ENCODE measurements around the gene CAPRIN1.
A peak's percentile ranks its signal among the peaks of the same experiment; 100 is the strongest.
"Not testable (repeated sequence)": the region's sequence is repeated elsewhere in the genome, so short reads cannot be mapped to it uniquely, and the experiment has no call there.

CAPRIN1 gene

GRCh38 chr11:34084637-34085036 is 33.1 kb downstream of the CAPRIN1 start:
- no peak for DNase-seq

DNA sequence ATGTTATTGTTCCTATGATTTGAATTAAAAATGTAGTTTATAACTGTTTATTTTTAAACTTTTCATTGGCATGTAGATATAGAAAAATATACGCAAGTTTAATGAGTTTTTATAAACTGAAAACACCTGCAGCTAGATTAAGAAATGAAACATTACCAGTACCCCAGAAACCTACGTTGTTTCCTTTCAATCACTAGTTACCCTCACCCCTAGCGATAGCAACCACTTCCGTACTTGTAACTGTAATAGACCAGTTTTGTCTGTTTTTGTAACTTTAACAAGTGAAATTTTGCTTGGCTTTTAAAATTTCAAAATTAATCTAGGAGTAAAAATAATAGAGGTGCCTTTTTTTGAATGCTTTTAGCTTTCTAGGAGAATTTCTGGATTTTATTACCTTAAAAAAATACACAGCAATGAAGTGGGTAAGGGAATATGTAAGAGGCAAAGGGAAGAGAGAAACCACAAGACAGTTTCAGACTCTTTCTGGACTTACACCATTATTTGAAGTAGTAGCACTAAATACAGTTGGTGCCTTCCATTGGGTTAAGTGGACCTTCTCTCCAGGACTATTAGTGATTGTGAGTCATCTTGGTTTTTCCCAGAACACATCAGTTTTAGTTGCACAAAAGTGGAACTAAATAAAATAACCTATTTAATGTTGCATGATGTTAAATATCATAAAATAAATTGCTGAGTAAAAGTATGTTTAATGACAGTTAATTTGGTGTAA is 35.2 kb downstream of the CAPRIN1 start:
- DNase-seq, result no peak

GRCh38 chr11:34091825-34092224 is 40.3 kb downstream of the CAPRIN1 start:
- DNase-seq, result no peak

GRCh38 chr11:34094900-34095299 is 43.4 kb downstream of the CAPRIN1 start:
- not testable (repeated sequence) for DNase-seq

GRCh38 chr11:34098813-34099212 is 47.3 kb downstream of the CAPRIN1 start:
- DNase-seq, result no peak

DNA sequence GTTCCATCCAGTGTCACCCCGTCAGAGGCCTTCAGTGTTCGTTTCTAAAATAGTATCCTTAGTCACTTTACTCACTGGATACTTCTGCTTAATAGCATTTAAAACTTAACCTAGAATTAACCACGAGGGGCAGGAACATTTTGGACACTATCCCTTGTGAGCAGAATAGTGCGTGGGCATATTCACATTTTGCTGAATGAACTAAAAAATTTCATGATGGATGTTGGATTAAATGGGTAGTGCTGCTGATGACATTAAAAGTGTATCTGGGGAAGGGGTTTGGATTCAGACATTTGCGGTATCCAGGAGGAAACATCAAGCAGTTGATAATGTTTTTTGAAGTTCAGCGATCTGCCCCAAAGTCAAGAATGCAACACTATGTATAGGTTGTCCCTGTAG is 53.1 kb downstream of the CAPRIN1 start:
- DNase-seq, result no peak

- DNase-seq, result peak; percentile 71 to 98 (median 90)
Observed at GRCh38 chr11:34105079-34105956, 53.8 kb downstream of the CAPRIN1 start, which contains the start of gene NAT10. Gene NAT10, plus strand, starts transcription at chr11:34105629. Its CDS starts 2,597 bp downstream, at chr11:34108226.

DNA sequence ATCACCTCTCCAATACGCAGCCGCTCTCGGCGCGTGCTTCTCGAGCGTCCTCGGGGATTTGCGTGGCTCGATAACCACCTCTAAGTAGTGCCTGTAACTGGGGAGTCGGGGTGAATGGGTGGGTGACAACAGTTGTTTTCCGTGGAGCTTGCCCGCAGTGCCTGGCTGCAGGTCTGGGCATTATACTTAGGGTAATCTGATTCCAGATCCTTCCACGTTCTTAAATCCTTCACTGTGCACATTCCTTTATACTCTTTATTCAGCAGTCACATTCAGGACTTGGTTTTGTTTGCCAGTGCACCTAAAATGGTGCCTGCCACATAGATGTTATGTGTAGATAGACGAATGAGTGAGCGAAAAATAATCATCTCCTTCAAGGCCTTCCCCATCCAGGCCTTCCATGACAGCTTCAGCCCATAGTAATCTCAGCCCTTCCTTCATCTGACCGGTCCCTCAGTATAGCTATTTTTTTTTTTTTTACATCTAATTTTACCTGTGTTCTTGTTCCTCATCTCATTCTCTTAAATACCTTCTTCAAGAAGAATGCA is 54.5 kb downstream of the CAPRIN1 start:
- peak in 4 of 51 donors; percentile 9 to 40 (median 32) for DNase-seq

GRCh38 chr11:34111722-34112270 is 60.3 kb downstream of the CAPRIN1 start:
- no peak for DNase-seq

DNA sequence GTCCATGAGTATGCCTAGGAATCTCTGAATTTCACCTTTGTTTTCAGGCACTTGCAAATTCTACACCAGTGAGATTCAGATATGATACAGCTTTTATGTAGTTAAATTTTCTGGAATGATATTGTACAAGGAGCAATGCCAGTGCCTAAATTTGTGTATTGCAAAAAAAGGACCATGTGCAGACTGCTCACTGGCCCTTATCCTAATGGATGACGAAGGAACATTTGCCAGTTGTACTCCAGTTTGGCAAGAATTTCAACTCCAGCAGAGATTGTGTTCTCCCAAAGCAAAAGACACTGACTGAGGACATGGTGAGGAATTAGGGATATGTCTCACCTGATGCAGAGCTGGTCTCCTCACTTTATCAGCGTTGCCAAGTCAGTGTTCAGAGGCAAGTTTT is 62.5 kb downstream of the CAPRIN1 start:
- DNase-seq, result no peak

DNA sequence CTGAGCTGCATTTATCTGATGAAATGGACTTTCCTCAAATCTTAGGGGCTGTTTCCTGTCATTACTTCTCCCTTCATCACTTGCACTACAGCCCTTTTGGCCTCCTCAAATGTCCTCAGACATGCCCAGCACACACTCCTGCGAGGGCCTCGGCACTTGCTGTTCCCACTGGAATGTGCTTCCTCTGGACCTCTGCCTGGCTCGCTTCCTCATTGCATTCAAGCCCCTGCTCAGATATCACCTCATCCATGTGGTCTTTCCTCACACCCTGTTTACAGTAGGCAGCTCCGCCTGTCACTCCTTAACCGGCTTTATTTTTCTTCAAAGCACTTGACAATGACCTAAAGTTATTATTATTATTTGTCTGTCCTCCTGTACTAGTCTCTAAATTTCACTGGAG is 62.9 kb downstream of the CAPRIN1 start:
- DNase-seq, result no peak

GRCh38 chr11:34120651-34121050 is 69.1 kb downstream of the CAPRIN1 start:
- DNase-seq, result no peak

DNA sequence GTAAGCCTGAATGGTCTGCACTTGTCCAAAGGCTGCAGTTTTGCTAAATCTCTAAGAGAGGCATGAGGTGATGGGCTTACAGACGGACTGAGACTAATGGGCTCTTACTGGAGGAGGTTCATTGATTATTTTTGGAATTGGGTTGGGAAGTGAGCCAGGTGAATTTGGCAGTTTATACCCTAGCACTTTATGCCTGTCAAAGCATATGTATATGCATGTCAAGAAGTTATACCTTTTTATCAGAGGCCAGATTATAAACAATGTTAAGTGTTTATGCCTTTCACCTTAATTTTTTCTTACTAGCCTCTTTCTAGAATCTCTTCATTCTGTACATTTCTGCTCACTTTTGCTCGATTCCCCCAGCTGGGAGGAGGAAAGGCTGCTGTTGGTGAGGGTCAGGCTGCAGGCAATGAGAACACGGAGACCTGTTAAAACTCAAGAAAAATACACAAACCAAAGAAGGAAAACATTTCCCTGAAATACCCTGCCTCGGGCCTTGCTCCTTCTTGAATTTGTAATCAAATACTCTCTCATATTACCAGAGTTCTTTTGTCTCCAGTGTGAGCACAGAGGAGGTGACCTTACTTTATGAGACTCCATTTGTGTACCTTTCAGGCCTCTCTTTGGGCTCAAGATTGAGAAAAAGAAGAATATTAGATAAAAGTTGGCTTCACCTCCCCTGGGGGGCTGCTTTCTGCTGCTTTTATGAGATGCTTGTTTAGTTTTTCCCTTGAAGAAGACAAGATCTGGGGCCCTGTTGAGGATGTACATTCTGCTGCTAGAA is 73.5 kb downstream of the CAPRIN1 start:
- no peak for DNase-seq

- DNase-seq, result no peak
Observed at GRCh38 chr11:34126959-34127848, 75.7 kb downstream of the CAPRIN1 start.

DNA sequence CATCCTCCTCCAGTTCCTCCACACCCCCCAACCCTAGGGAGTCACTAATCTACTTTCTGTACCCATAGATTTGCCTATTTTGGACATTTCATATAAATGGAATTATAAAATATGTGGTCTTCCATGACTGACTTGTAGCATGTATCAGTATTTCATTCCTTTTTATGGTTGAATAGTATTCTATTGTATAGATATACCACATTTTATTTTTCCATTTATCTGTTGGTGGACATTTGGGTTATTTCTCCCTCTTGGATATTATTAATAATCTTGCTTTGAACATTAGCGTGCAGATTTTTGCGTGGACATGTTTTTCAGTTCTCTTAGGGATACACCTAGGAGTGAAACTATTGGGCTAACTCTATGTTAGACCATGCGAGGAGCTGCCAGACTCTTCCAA is 77.3 kb downstream of the CAPRIN1 start:
- no peak for DNase-seq

GRCh38 chr11:34132261-34132965 is 80.9 kb downstream of the CAPRIN1 start:
- no peak for DNase-seq

- DNase-seq, result no peak
Observed at GRCh38 chr11:34134765-34135164, 83.2 kb downstream of the CAPRIN1 start.

DNA sequence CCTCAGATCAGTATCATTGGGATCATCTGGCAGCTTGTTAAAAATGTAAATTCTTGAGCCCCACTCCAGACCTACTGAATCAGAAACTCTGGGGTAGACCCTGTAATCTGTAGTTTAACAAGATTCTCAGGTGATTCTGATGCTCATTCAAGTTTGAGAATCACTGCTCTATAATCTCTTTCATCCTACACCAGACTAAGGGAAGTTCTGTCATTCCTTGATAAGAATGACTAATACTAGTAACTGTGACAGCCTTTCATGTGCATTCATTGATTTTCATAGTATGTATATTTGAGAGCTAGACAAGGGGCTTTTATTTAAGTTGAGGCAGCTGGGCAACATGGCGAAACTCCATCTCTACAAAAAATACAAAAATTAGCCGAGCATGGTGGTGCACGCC is 83.9 kb downstream of the CAPRIN1 start:
- no peak for DNase-seq

DNA sequence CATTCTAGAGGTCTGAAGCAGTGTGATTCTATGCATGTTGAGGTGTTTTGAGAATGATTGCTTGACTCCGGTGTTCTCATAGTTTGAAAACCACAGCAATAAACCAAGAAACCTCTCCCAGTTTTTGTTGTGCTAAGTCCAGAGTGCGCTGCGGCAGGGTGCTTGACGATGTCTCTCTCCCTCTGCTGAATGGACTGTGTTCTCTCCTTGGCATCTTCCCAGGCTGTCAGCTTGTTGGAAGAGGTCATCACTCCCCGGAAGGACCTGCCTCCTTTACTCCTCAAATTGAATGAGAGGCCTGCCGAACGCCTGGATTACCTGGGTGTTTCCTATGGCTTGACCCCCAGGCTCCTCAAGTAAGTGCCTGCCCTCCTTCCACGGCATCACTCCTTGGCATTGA is 84.9 kb downstream of the CAPRIN1 start:
- no peak for DNase-seq

DNA sequence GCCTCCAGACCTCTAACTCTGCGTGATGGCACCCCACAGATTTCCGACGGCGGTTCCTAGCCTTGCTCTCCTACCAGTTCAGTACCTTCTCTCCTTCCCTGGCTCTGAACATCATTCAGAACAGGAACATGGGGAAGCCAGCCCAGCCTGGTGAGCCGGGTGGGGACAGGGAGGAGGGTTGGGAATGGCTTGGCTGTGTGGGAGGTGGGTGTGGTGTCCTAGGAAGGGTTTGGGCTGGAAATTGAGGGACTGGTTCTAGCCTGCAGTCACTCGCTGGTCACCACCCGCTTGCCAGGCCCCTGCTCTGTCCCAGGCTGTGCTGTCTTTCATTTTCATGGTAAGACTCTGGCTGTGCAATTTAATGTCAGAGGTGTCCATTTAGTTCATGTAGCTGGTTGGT is 87.8 kb downstream of the CAPRIN1 start:
- no peak for DNase-seq

Measured in hypothalamus (tissue), 51 donors.